RPMI8226 (cell line): Measurements from ENCODE around the gene SNAI3.

Experiments
- DNase-seq: peaks from one replicate; pipeline ENCODE4 v3.0.0-alpha.2; 2015

The SNAI3 gene

GRCh38 chr16:88703486-88704309, 17.4 kb upstream of the SNAI3 start:
- no peak for DNase-seq

GRCh38 chr16:88702371-88703210, 16.3 kb upstream of the SNAI3 start:
- no peak for DNase-seq

GRCh38 chr16:88701581-88702370, 15.5 kb upstream of the SNAI3 start:
- DNase-seq, result no peak

- DNase-seq, result peak; percentile 87
These were observed 14.6 kb upstream of the SNAI3 start for GRCh38 chr16:88700636-88701482.

GRCh38 chr16:88700322-88700635, 14.0 kb upstream of the SNAI3 start:
- no peak for DNase-seq

GRCh38 chr16:88699180-88699579, 12.9 kb upstream of the SNAI3 start:
- no peak for DNase-seq

GRCh38 chr16:88698646-88699045, 12.3 kb upstream of the SNAI3 start:
- DNase-seq, result no peak

GRCh38 chr16:88697831-88698615, 11.7 kb upstream of the SNAI3 start:
- DNase-seq, result no peak

- no peak for DNase-seq
These were observed 11.0 kb upstream of the SNAI3 start for GRCh38 chr16:88697116-88697830.

GRCh38 chr16:88696441-88696840, 10.1 kb upstream of the SNAI3 start:
- DNase-seq, result no peak

- DNase-seq, result no peak
These were observed 9.4 kb upstream of the SNAI3 start for GRCh38 chr16:88695753-88696152.

GRCh38 chr16:88695218-88695617, 8.9 kb upstream of the SNAI3 start:
- no peak for DNase-seq

GRCh38 chr16:88694221-88695087, 8.1 kb upstream of the SNAI3 start:
- no peak for DNase-seq

GRCh38 chr16:88693420-88694177, 7.3 kb upstream of the SNAI3 start:
- DNase-seq, result no peak

GRCh38 chr16:88692861-88693260, 6.6 kb upstream of the SNAI3 start:
- no peak for DNase-seq

GRCh38 chr16:88691924-88692560, 5.7 kb upstream of the SNAI3 start:
- no peak for DNase-seq

GRCh38 chr16:88691129-88691813, 5.0 kb upstream of the SNAI3 start:
- no peak for DNase-seq
